ENCODE results near the gene CBFB. TPM values are rescaled to one million over a fixed set of nuclear protein-coding genes. Genes with fewer than 3 reads are reported as not detected.

CBFB gene
- total RNA-seq, 1 experiment from 2014 or later, result 76.3 TPM

DNA sequence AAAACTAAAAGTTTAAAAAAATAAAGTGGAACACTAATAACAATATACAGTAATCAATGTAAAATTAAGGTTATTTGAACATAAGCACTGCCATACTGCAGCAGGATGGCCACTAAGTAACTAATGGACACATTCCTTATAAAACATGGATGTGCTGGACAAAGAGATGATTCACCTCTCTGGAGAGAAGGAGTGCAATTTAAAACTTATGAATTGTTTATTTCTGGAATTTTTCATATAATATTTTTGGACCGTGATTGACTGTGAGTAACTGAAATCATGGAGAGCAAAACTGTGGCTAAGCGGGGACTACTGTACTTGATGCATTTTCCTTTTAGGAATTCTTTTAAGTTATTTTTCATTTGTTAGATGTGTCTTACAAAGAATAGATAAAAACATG, 21.8 kb downstream of the CBFB start:
- no peaks in the 10 kb centered on the region for H3K79me2 ChIP-seq (ENCODE audit: insufficient read depth, low read length)
- WGBS (ENCODE audit: extremely low coverage, insufficient read length, low lambda C conversion rate), result no CpG with 5 or more reads among the region's 2 CpGs
- peaks cover 13% of the 10 kb centered on the region in 2 experiments for H3K4me1 Mint-ChIP-seq

More for the DNA sequence above, 21.8 kb downstream of the CBFB start:
- Histone ChIP-seq H2BK5ac (ENCODE audit: insufficient read length, low read length) (no peak overlapping the region), H3K79me1 (ENCODE audit: insufficient read depth, low read depth, low read length, poor library complexity, severe bottlenecking) (no peaks in the 10 kb centered on the region), H4K8ac (replicated peaks; ENCODE audit: insufficient read length, low read depth, low read length) (no peak overlapping the region), H3T11ph (ENCODE audit: low read length) (no peak overlapping the region), H4K20me1 (ENCODE audit: control insufficient read depth, insufficient read depth, insufficient read length) (no peaks in the 10 kb centered on the region), H4K5ac (ENCODE audit: insufficient read length, low read depth, low read length) (no peak overlapping the region), H3K9ac (ENCODE audit: extremely low read depth, insufficient read length, low read length) (no peak overlapping the region), H2BK20ac (ENCODE audit: low read depth, low read length, poor library complexity, severe bottlenecking) (no peak overlapping the region), H3K27me3 (ENCODE audit: insufficient read depth, low read length) (no peaks in the 10 kb centered on the region), H3K18ac (ENCODE audit: insufficient read length, low read depth, low read length) (no peak overlapping the region), H2BK120ac (ENCODE audit: low read depth, low read length, poor library complexity, severe bottlenecking) (no peak overlapping the region), H2AFZ (ENCODE audit: low read length) (no peak overlapping the region), H3K23me2 (ENCODE audit: insufficient read length, low read depth, low read length, poor library complexity, severe bottlenecking) (no peaks in the 10 kb centered on the region), H3K4me2 (ENCODE audit: insufficient read depth, insufficient read length, low read length) (no peak overlapping the region), H2AK5ac (ENCODE audit: insufficient read length, low read length) (no peak overlapping the region), H3K56ac (ENCODE audit: insufficient read length, low read depth, low read length) (no peak overlapping the region), H3K9me3 (ENCODE audit: control insufficient read depth, low read depth, low read length) (no peaks in the 10 kb centered on the region), H2BK12ac (ENCODE audit: insufficient read length, low read depth, low read length) (no peak overlapping the region), H3K4ac (ENCODE audit: low read depth, low read length) (no peak overlapping the region), H3K14ac (ENCODE audit: insufficient read depth, low read length) (no peak overlapping the region), H3K4me1 (ENCODE audit: insufficient read depth, low read length) (no peaks in the 10 kb centered on the region), H3K27ac (ENCODE audit: insufficient read length, low read depth, low read length) (no peak overlapping the region), H3K23ac (ENCODE audit: insufficient read length, low read depth, low read length) (no peak overlapping the region), H2BK15ac (ENCODE audit: low read depth, low read length) (no peak overlapping the region), H4K91ac (ENCODE audit: insufficient read length, low read depth, low read length) (no peak overlapping the region)
- peaks cover 0 to 24% (median 4%) of the 10 kb centered on the region in 3 experiments; a peak in 3 of 7 replicates for H3K36me3 Mint-ChIP-seq (ENCODE audit: insufficient read depth in 1 of 3, low read depth in 3 of 3)
- TF ChIP-seq, protein P1, sequence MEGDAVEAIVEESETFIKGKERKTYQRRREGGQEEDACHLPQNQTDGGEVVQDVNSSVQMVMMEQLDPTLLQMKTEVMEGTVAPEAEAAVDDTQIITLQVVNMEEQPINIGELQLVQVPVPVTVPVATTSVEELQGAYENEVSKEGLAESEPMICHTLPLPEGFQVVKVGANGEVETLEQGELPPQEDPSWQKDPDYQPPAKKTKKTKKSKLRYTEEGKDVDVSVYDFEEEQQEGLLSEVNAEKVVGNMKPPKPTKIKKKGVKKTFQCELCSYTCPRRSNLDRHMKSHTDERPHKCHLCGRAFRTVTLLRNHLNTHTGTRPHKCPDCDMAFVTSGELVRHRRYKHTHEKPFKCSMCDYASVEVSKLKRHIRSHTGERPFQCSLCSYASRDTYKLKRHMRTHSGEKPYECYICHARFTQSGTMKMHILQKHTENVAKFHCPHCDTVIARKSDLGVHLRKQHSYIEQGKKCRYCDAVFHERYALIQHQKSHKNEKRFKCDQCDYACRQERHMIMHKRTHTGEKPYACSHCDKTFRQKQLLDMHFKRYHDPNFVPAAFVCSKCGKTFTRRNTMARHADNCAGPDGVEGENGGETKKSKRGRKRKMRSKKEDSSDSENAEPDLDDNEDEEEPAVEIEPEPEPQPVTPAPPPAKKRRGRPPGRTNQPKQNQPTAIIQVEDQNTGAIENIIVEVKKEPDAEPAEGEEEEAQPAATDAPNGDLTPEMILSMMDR (conservative IDR thresholded peaks at IDR 0.05), result no peak
- H3K27ac Mint-ChIP-seq, result no peak overlapping the region
- no peaks in the 10 kb centered on the region for H3K27me3 Mint-ChIP-seq (ENCODE audit: low read depth)
- H3K9me3 Mint-ChIP-seq, result no peaks in the 10 kb centered on the region
- no peak for DNase-seq
- H3K4me3 Mint-ChIP-seq, result no peak overlapping the region
